Osteocyte (in vitro differentiated cells): ENCODE measurements around the gene CDH13. TPM values are rescaled to one million over a fixed set of nuclear protein-coding genes. Genes with fewer than 3 reads are reported as not detected.

Experiments used
- DNase-seq: peaks from one replicate; pipeline ENCODE4 v3.0.0; 2021; ENCODE audit warnings: mixed read lengths; ENCODE audit not compliant: unreplicated experiment; ENCODE audit errors: extremely low spot score
- H3K27ac Mint-ChIP-seq: one replicate; pipeline ENCODE4 v1.8.0; 2021; ENCODE audit warnings: mild to moderate bottlenecking, mixed read lengths; ENCODE audit not compliant: unreplicated experiment
- H3K27me3 Mint-ChIP-seq: one replicate; pipeline ENCODE4 v1.8.0; 2021; ENCODE audit warnings: mixed read lengths; ENCODE audit not compliant: unreplicated experiment
- H3K36me3 Mint-ChIP-seq: one replicate; pipeline ENCODE4 v1.8.0; 2021; ENCODE audit warnings: mixed read lengths; ENCODE audit not compliant: unreplicated experiment
- H3K4me1 Mint-ChIP-seq: one replicate; pipeline ENCODE4 v1.8.0; 2021; ENCODE audit warnings: mixed read lengths; ENCODE audit not compliant: unreplicated experiment
- H3K4me3 Mint-ChIP-seq: one replicate; pipeline ENCODE4 v1.8.0; 2021; ENCODE audit warnings: mild to moderate bottlenecking, moderate library complexity, mixed read lengths; ENCODE audit not compliant: unreplicated experiment
- H3K9me3 Mint-ChIP-seq: one replicate; pipeline ENCODE4 v1.8.0; 2021; ENCODE audit warnings: mixed read lengths; ENCODE audit not compliant: unreplicated experiment
- CTCF ChIP-seq: fragments of 200-600 bp; sonication (generic); IDR thresholded peaks from 2 replicates; pipeline ENCODE4 v1.5.0; 2021; ENCODE audit warnings: antibody characterized with exemption, mild to moderate bottlenecking, moderate library complexity
- total RNA-seq: library from RNA; stranded (reverse); gene quantifications from 2 replicates; pipeline ENCODE4 v1.2.1, GENCODE V29; 2021

Gene CDH13
- total RNA-seq, 1 donor from 2014 or later: 27.0 TPM

- no peak for DNase-seq
- Mint-ChIP-seq H3K36me3 (no peaks in the 10 kb centered on the region), H3K4me1 (peaks cover 2% of the 10 kb centered on the region), H3K9me3 (no peaks in the 10 kb centered on the region), H3K27ac (no peak overlapping the region), H3K27me3 (no peaks in the 10 kb centered on the region), H3K4me3 (no peak overlapping the region)
- no peak for TF ChIP-seq CTCF
Measured at GRCh38 chr16:83247767-83248372, 621.1 kb downstream of the CDH13 start.

- no peak overlapping the region for H3K27ac Mint-ChIP-seq
- H3K4me3 Mint-ChIP-seq: no peak overlapping the region
- peaks cover 2% of the 10 kb centered on the region for H3K4me1 Mint-ChIP-seq
- no peaks in the 10 kb centered on the region for H3K36me3 Mint-ChIP-seq
- H3K27me3 Mint-ChIP-seq: no peaks in the 10 kb centered on the region
- no peak for TF ChIP-seq CTCF
- H3K9me3 Mint-ChIP-seq: no peaks in the 10 kb centered on the region
- DNase-seq: no peak
Measured at GRCh38 chr16:83248735-83249463, 622.1 kb downstream of the CDH13 start.

- no peaks in the 10 kb centered on the region for H3K36me3 Mint-ChIP-seq
- no peaks in the 10 kb centered on the region for H3K27me3 Mint-ChIP-seq
- no peaks in the 10 kb centered on the region for H3K4me1 Mint-ChIP-seq
- no peak for TF ChIP-seq CTCF
- DNase-seq: no peak
- no peak overlapping the region for H3K4me3 Mint-ChIP-seq
- H3K9me3 Mint-ChIP-seq: no peaks in the 10 kb centered on the region
- no peak overlapping the region for H3K27ac Mint-ChIP-seq
Measured at GRCh38 chr16:83253521-83253920, 626.8 kb downstream of the CDH13 start.

- Mint-ChIP-seq H3K4me1 (no peaks in the 10 kb centered on the region), H3K9me3 (no peaks in the 10 kb centered on the region), H3K27me3 (no peaks in the 10 kb centered on the region), H3K4me3 (no peak overlapping the region), H3K27ac (no peak overlapping the region), H3K36me3 (no peaks in the 10 kb centered on the region)
- no peak for TF ChIP-seq CTCF
- DNase-seq: no peak
Measured at GRCh38 chr16:83258366-83258928, 631.7 kb downstream of the CDH13 start.

- Mint-ChIP-seq H3K36me3 (no peaks in the 10 kb centered on the region), H3K9me3 (no peaks in the 10 kb centered on the region), H3K27me3 (no peaks in the 10 kb centered on the region), H3K4me1 (peaks cover 11% of the 10 kb centered on the region), H3K27ac (no peak overlapping the region), H3K4me3 (no peak overlapping the region)
- no peak for DNase-seq
- no peak for TF ChIP-seq CTCF
Measured at GRCh38 chr16:83266848-83267553, 640.2 kb downstream of the CDH13 start.
